IMR-90 (cell line): ENCODE measurements around the gene CSNK2A2. TPM values are rescaled to one million over a fixed set of nuclear protein-coding genes. Genes with fewer than 3 reads are reported as not detected.

Source experiments
- ATAC-seq: fragments of 200-7000 bp; cut with Tn5 transposase; 2 replicates; pipeline ENCODE4 v1.9.1; 2020; ENCODE audit warnings: low read depth, mild to moderate bottlenecking, moderate library complexity
- BruUV-seq: library from RNA; stranded (reverse); fragments of 400-500 nt; replicated peaks from 2 replicates; lab custom pipeline; 2021; lab: Mats Ljungman, UMichigan
- CTCF ChIA-PET: fragments of 300-600 bp; formaldehyde crosslinking; extraction: SDS; loops from one replicate; lab custom pipeline; 2021; ENCODE audit warnings: antibody characterized with exemption; lab: Yijun Ruan, JAX
- POLR2A ChIA-PET: fragments of 300-600 bp; sonication (Branson Sonifier 250); formaldehyde crosslinking; loops from one replicate; lab custom pipeline; 2022; ENCODE audit warnings: antibody characterized with exemption; ENCODE audit not compliant: unreplicated experiment; lab: Charles Lee
- DNase-seq: peaks from one replicate; pipeline ENCODE4 v3.0.0; 2013
- H2AFZ ChIP-seq: replicated peaks from 2 replicates; pipeline ENCODE3; 2013; ENCODE audit warnings: low read length, mild to moderate bottlenecking; ENCODE audit not compliant: poor library complexity
- H2AK5ac ChIP-seq: 2 replicates; pipeline ENCODE4 v1.6.1; 2013; ENCODE audit warnings: low read depth, low read length, inconsistent platforms
- H2AK9ac ChIP-seq: replicated peaks from 2 replicates; pipeline ENCODE3; 2013; ENCODE audit warnings: mild to moderate bottlenecking, low read depth, low read length, moderate library complexity; ENCODE audit not compliant: poor library complexity
- H2BK120ac ChIP-seq: 2 replicates; pipeline ENCODE4 v1.6.1; 2013; ENCODE audit warnings: low read depth, low read length, inconsistent platforms
- H2BK15ac ChIP-seq: 3 replicates; pipeline ENCODE4 v1.6.1; 2013; ENCODE audit warnings: low read depth, low read length, inconsistent platforms
- H2BK20ac ChIP-seq: 2 replicates; pipeline ENCODE4 v1.6.1; 2013; ENCODE audit warnings: low read depth, mild to moderate bottlenecking, inconsistent platforms, low read length, moderate library complexity
- H2BK5ac ChIP-seq: 2 replicates; pipeline ENCODE4 v1.6.1; 2013; ENCODE audit warnings: mild to moderate bottlenecking, low read depth, low read length, inconsistent platforms; ENCODE audit not compliant: poor library complexity, severe bottlenecking
- H3K14ac ChIP-seq: replicated peaks from 2 replicates; pipeline ENCODE4 v1.6.1; 2013; ENCODE audit warnings: low read depth, low read length, inconsistent platforms
- H3K18ac ChIP-seq: 2 replicates; pipeline ENCODE4 v1.6.1; 2013; ENCODE audit warnings: low read depth, low read length, control low read depth
- H3K23ac ChIP-seq: 2 replicates; pipeline ENCODE4 v1.6.1; 2013; ENCODE audit warnings: low read depth, low read length, inconsistent platforms
- H3K27ac ChIP-seq: 2 replicates; pipeline ENCODE4 v1.5.1; 2013; ENCODE audit warnings: mild to moderate bottlenecking, control low read depth, low read length; ENCODE audit not compliant: insufficient read depth
- H3K27me3 ChIP-seq: 2 replicates; pipeline ENCODE4 v1.6.1; 2013; ENCODE audit warnings: low read length; ENCODE audit not compliant: control insufficient read depth, insufficient read depth
- H3K36me3 ChIP-seq: 2 replicates; pipeline ENCODE4 v1.6.1; 2013; ENCODE audit warnings: low read length, mixed read lengths; ENCODE audit not compliant: control insufficient read depth, insufficient read depth
- H3K4ac ChIP-seq: 2 replicates; pipeline ENCODE4 v1.6.1; 2013; ENCODE audit warnings: low read depth, low read length, inconsistent platforms
- H3K4me1 ChIP-seq: 2 replicates; pipeline ENCODE4 v1.6.1; 2013; ENCODE audit warnings: low read length, mixed read lengths; ENCODE audit not compliant: control insufficient read depth, insufficient read depth
- H3K4me2 ChIP-seq: 2 replicates; pipeline ENCODE4 v1.6.1; 2013; ENCODE audit warnings: low read depth, mild to moderate bottlenecking, control low read depth, low read length, moderate library complexity
- H3K4me3 ChIP-seq: 2 replicates; pipeline ENCODE4 v1.5.1; 2013; ENCODE audit warnings: low read depth, mild to moderate bottlenecking, control low read depth, low read length, moderate library complexity; ENCODE audit not compliant: insufficient read depth
- H3K56ac ChIP-seq: 2 replicates; pipeline ENCODE4 v1.6.1; 2013; ENCODE audit warnings: low read length, inconsistent platforms; ENCODE audit not compliant: insufficient read depth; ENCODE audit errors: extremely low read depth
- H3K79me1 ChIP-seq, 2 experiments: 2 replicates each; pipeline ENCODE4 v1.6.1; 2013; ENCODE audit warnings: low read length in 2 of 2, inconsistent platforms in 1 of 2, low read depth in 1 of 2
- H3K9ac ChIP-seq: 2 replicates; pipeline ENCODE4 v1.6.1; 2013; ENCODE audit warnings: low read depth, low read length, control low read depth
- H3K9me1 ChIP-seq: 2 replicates; pipeline ENCODE4 v1.6.1; 2013; ENCODE audit warnings: low read length, inconsistent platforms; ENCODE audit not compliant: insufficient read depth
- H3K9me3 ChIP-seq: 2 replicates; pipeline ENCODE4 v1.6.1; 2013; ENCODE audit warnings: low read length; ENCODE audit not compliant: control insufficient read depth, insufficient read depth
- H4K20me1 ChIP-seq: 2 replicates; pipeline ENCODE4 v1.6.1; 2013; ENCODE audit warnings: low read length, inconsistent platforms; ENCODE audit not compliant: insufficient read depth
- H4K5ac ChIP-seq: 2 replicates; pipeline ENCODE4 v1.6.1; 2013; ENCODE audit warnings: mild to moderate bottlenecking, low read depth, low read length, control low read depth
- H4K8ac ChIP-seq, 2 experiments: 2 replicates each; pipeline ENCODE4 v1.6.1; 2013; ENCODE audit warnings: low read depth in 2 of 2, low read length in 2 of 2, control low read depth in 1 of 2, inconsistent platforms in 1 of 2
- H4K91ac ChIP-seq: 2 replicates; pipeline ENCODE4 v1.6.1; 2013; ENCODE audit warnings: low read depth, low read length, inconsistent platforms; ENCODE audit not compliant: insufficient read depth
- BHLHE40 ChIP-seq: fragments of 150-350 bp; IDR thresholded peaks from 2 replicates; pipeline ENCODE4 v1.6.1; 2016; ENCODE audit warnings: mild to moderate bottlenecking, low read depth, low read length
- CEBPB ChIP-seq: IDR thresholded peaks from 2 replicates; pipeline ENCODE4 v1.6.1; 2012; ENCODE audit warnings: low read depth, low read length, improper control_type of control experiment
- CHD1 ChIP-seq: IDR thresholded peaks from 2 replicates; pipeline ENCODE4 v1.6.1; 2012; ENCODE audit warnings: low read depth, low read length, improper control_type of control experiment
- FOS ChIP-seq: fragments of 150-350 bp; IDR thresholded peaks from 2 replicates; pipeline ENCODE4 v1.6.1; 2016; ENCODE audit warnings: low read depth, low read length
- MAFK ChIP-seq: IDR thresholded peaks from 2 replicates; pipeline ENCODE4 v1.6.1; 2012; ENCODE audit warnings: low read depth, low read length, improper control_type of control experiment
- POLR2A ChIP-seq: IDR thresholded peaks from 2 replicates; pipeline ENCODE4 v1.6.1; 2012; ENCODE audit warnings: mild to moderate bottlenecking, low read depth, low read length
- RFX5 ChIP-seq: IDR thresholded peaks from 2 replicates; pipeline ENCODE4 v1.8.0; 2012; ENCODE audit warnings: low read depth, mild to moderate bottlenecking, low read length, moderate library complexity
- WGBS, 2 experiments: methylation state at CpG; one replicate each; pipeline versions ENCODE4 v1.1.5 to v1.1.7; 2013; ENCODE audit warnings: missing lambda C conversion rate in 2 of 2; ENCODE audit not compliant: insufficient read length in 1 of 2; ENCODE audit errors: extremely low coverage in 2 of 2; 5-methylcytosine and 5-hydroxymethylcytosine counted together
- dilution Hi-C: fragments of 300-500 bp; cut with HindIII; formaldehyde crosslinking; loops from one replicate; pipeline ENCODE4 v1.14.3; 2018; ENCODE audit warnings: low sequenced_read_pairs; ENCODE audit not compliant: unreplicated experiment
- in situ Hi-C: fragments of 300-500 bp; cut with MboI; formaldehyde crosslinking; loops from 3 replicates; pipeline ENCODE4 v1.14.3; 2019; ENCODE audit warnings: low sequenced_read_pairs, inconsistent platforms, mixed read lengths
- intact Hi-C: fragments of 100-400 bp; cut with micrococcal nuclease; formaldehyde crosslinking; loops from 2 replicates; pipeline ENCODE4 v1.10.0; 2022
- polyA plus RNA-seq, 3 experiments: library from polyadenylated mRNA; depleted of rRNA; stranded (reverse); fragments of >200 nt; gene quantifications; 2 replicates each; pipeline ENCODE4 v1.2.3, GENCODE V29; 2012; ENCODE audit warnings: low replicate concordance in 1 of 3
- total RNA-seq: library from RNA; depleted of rRNA; stranded (reverse); fragments of >200 nt; gene quantifications from 2 replicates; pipeline ENCODE4 v1.2.3, GENCODE V29; 2012

CSNK2A2 gene
- total and polyA plus RNA-seq, 2 of the 4 experiments (the other 2 are of a cell fraction), result 15.6 to 27.5 TPM

GRCh38 chr16:58187665-58188421 lies 10.1 kb downstream of the CSNK2A2 start:
- Histone ChIP-seq H3K79me1 (peaks cover 15 to 16% of the 10 kb centered on the region in 2 experiments), H2BK5ac (no peak overlapping the region), H4K5ac (no peak overlapping the region), H2AK9ac (no peak overlapping the region), H2BK20ac (no peak overlapping the region), H3K36me3 (peaks cover 39% of the 10 kb centered on the region), H3K14ac (no peak overlapping the region), H3K4me1 (no peaks in the 10 kb centered on the region), H3K9ac (no peak overlapping the region), H3K4me3 (no peak overlapping the region), H3K23ac (no peak overlapping the region), H2BK15ac (no peak overlapping the region), H3K27me3 (no peaks in the 10 kb centered on the region), H4K20me1 (0 out of 2 replicates have a peak, but pooled peaks cover 2% of the 10 kb centered on the region), H3K4me2 (no peak overlapping the region), H3K18ac (no peak overlapping the region), H3K9me1 (no peaks in the 10 kb centered on the region), H3K27ac (no peak overlapping the region), H3K56ac (no peak overlapping the region), H2AFZ (no peak overlapping the region), H4K8ac (no peak overlapping the region), H2AK5ac (no peak overlapping the region), H4K91ac (no peak overlapping the region), H3K9me3 (no peaks in the 10 kb centered on the region), H2BK120ac (no peak overlapping the region), H3K4ac (no peak overlapping the region)
- intact Hi-C loops (loop anchor here (2.0 kb wide), 1 partner anchor 119 kb away; no protein-coding TSS in a partner anchor), dilution Hi-C loops (no loop called here), in situ Hi-C loops (no loop called here)
- ChIA-PET CTCF (no interaction called here), POLR2A (no interaction called here)
- TF ChIP-seq FOS (no peak), CEBPB (no peak), BHLHE40 (no peak), RFX5 (no peak), CHD1 (no peak), POLR2A (no peak), MAFK (no peak)
- ATAC-seq, result no peak
- BruUV-seq, result no TSS peak
- no peak for DNase-seq
- 100% methylated on average over 1 of the region's 10 CpGs; no CpG with 5 or more reads in 1 of the 2 experiments for WGBS, 2 experiments
